ENCODE data around the gene SKIC2.
"Not testable (repeated sequence)": the region's sequence is repeated elsewhere in the genome, so short reads cannot be mapped to it uniquely, and the experiment has no call there.

SKIC2 gene

DNA sequence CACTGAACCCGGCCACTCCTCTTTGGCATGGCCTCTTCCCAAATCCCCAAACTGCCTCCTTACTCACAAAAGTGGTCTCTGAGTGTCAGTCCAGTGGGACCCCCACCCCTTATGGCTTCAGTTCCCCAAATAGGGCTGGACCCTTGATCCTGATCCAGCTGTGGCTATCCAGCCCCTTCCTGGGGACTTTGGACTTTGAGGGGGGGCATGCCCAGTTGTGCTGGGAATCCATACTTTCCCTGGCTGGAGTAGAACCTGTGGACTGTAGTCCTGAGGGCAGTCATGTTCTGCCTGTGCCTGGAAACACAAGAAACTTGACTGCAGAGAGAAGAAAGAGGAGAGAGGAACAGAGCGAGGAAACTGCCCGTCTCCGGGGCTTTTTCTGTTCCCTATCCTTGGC lies 45.4 kb downstream of the SKIC2 start:
- DNase-seq (ENCODE audit: low read depth in 2 of 2), result not testable (repeated sequence)

DNA sequence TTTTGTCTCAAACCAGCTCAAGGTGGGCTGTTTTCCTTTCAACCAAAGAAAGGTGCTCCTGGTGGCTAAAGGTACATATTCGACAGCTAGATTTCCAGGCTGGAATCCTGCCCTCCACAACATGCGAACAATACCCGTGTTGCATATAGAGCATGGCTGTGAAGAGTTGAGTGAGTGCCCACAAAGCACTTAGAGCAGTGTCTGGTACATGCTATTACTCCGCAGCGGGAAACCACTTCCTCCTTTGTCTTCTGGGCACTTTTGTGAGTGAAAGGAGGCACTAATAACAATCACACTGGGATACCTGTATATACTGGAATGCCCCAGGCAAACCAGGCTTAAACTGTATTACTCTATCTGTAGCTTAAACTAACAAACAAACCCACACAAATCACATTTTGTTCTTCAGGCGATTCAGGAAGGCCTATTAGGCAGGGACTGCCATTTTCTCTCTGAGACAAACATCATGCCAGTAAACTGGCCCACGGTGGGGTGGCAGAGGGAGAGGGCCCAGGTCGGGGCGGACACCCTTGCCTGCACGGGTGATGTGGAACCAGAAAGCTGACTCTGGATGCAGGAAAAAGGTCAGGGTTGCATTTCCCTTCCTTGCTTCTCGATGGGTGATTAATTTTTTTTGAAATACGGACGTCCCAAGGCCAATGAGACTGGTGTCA lies 46.0 kb downstream of the SKIC2 start:
- DNase-seq (ENCODE audit: low read depth in 2 of 2), result not testable (repeated sequence)

DNA sequence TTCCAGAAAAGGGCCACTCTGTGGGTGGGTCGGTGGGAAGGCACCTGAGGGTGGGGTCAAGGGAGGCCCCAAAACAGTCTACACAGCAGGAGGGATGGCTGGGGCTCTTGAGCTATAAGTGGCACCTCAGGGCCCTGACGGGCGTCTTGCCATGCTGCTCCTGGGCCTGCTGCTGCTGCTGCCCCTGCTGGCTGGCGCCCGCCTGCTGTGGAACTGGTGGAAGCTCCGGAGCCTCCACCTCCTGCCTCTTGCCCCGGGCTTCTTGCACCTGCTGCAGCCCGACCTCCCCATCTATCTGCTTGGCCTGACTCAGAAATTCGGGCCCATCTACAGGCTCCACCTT lies 46.5 kb downstream of the SKIC2 start:
- DNase-seq (ENCODE audit: low read depth in 2 of 2), result not testable (repeated sequence)

DNA sequence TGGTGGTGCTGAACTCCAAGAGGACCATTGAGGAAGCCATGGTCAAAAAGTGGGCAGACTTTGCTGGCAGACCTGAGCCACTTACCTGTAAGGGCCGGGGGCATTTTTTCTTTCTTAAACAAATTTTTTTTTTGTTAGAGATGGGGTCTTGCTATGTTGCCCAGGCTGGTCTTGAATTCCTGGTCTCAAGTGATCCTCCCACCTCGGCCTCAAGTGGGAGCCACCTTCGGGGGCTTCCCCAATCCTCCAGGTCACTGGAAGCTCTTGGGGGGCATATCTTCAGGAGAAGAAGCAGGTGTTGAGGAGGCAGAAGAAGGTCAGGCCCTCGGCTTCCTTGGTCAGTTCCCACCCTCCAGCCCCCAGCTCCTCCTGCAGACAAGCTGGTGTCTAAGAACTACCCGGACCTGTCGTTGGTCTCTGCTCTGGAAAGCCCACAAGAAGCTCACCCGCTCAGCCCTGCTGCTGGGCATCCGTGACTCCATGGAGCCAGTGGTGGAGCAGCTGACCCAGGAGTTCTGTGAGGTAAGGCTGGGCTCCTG lies 47.1 kb downstream of the SKIC2 start:
- not testable (repeated sequence) for DNase-seq (ENCODE audit: low read depth in 2 of 2)

DNA sequence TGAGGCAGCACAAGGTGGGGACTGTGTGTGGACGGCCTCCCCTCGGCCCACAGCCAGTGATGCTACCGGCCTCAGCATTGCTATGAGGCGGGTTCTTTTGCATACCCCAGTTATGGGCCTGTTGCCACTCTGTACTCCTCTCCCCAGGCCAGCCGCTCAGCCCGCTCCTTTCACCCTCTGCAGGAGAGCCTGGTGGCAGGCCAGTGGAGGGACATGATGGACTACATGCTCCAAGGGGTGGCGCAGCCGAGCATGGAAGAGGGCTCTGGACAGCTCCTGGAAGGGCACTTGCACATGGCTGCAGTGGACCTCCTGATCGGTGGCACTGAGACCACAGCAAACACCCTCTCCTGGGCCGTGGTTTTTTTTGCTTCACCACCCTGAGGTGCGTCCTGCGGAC lies 48.1 kb downstream of the SKIC2 start:
- not testable (repeated sequence) for DNase-seq (ENCODE audit: low read depth in 2 of 2)

DNA sequence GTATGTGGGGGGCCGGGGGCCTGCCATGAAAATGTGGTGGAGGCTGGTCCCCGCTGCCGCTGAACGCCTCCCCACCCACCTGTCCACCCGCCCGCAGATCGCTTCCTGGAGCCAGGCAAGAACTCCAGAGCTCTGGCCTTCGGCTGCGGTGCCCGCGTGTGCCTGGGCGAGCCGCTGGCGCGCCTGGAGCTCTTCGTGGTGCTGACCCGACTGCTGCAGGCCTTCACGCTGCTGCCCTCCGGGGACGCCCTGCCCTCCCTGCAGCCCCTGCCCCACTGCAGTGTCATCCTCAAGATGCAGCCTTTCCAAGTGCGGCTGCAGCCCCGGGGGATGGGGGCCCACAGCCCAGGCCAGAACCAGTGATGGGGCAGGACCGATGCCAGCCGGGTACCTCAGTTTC lies 49.1 kb downstream of the SKIC2 start:
- DNase-seq (ENCODE audit: low read depth in 2 of 2), result not testable (repeated sequence)

DNA sequence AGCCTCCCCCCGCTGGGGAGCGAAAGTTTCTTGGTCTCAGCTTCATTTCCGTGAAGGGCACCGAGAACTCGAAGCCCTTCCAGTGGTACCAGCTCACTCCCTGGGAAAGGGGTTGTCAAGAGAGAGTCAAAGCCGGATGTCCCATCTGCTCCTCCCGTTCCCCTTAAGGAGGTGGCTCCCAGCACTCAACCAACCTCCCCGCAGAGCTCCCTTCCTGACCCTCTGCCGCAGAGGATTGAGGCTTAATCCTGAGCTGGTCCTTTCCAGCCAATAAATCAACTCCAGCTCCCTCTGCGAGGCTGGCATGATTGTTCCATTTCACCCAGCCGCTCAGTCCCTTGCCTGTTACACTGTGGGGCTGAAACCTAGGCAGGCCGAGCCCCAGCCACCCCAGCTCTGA lies 49.6 kb downstream of the SKIC2 start:
- DNase-seq (ENCODE audit: low read depth in 2 of 2), result not testable (repeated sequence)

DNA sequence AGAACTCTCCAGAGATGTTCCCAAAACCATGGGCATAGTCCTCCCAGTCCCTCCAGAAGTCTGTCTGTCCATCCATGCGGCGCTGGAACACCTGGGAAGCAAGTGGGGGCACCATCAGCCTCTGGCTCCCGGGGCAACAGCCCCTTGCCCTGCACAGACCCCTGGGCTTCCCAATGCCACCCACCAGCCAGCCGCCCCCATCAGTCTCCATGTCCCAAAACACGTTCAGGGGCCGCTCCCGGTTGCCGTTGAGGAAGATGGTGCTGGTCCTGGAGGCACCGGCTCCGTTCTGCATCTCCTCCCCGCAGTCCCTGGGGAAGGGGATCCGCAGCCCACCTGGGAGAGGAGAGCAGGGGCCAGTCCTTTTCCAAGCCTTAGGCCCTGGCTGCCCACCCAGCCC lies 50.6 kb downstream of the SKIC2 start:
- DNase-seq (ENCODE audit: low read depth in 2 of 2), result not testable (repeated sequence)

DNA sequence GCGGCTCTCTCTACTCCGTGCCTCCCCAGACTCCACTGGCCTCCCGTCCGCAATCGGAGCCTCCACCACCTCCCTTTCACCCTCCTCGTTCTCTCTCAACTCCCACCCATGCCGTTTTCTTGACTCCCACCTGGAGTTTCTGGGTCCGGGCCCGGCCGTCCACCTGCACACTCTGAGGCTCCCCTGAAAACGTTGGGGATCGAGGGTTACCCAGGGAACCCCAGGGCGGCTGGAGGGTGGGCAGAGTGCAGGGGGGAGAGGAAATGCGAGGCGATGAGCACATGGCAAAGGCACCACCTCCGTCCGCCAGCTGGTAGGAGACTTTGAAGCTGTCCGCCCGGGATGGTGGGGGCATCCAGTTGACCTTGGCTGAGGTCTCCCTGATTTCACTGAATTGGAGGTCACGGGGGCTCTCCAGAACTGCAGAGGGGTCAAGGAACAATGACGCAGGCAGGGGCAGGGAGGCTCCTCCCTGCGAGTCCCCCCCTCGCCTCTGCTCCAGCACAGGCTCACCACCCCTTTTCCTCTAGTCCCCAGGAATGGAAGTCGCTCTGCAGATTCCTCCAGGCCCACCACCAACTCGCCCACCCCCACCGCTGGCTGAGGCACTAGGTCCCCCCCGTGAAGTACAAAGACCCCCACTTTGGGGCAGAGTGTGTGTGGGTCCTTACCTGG lies 52.0 kb downstream of the SKIC2 start:
- DNase-seq (ENCODE audit: low read depth in 2 of 2), result not testable (repeated sequence)

DNA sequence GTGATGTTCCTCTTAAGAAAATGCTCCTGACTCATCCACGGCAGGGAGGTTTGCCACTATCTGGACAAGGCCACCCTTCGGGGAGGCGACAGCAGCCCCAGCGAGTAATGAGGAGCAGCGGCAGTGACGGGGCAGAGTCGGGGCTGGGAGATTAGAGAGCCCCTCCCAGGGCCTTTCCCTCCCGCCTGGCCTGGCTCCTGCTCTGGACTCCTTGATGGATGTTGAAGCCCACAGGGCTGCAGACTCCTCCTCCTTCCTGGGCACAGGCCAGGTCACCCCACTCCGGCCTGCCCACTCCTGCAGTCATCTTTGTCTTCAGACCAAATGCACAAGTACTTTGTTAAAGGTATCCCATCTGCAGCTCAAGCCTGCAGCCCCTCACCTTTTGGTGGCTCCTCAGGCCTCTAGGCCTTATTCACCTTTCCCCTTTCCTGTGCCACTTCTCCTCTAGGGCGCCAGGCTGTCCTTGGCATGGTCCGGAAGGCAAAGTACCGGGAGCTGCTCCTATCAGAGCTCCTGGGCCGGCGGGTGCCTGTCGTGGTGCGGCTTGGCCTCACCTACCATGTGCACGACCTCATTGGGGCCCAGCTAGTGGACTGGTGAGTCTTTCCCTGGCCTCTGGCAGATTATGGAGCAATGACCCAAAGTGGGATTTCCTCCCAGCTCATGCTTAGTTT lies 54.1 kb downstream of the SKIC2 start:
- not testable (repeated sequence) for DNase-seq (ENCODE audit: low read depth in 2 of 2)

DNA sequence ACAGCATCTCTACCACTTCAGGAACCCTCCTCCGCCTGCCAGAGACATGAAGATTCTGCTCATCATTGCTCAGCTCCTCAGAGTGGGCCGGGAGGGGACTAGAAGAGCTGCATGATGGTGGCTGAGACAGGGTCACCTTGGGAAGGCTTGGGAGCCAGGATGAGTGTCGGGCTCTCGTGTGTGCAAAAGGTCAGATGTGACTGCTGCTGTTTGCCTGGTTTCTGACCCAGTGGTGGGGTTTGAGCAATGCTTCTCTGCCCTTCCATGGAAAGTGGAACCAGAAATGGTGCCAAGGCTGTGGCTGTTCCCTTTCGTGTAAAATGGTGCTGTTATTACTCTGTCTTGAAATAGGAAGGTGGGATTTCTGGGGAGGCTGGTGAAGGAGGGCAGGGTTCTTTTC lies 54.8 kb downstream of the SKIC2 start:
- not testable (repeated sequence) for DNase-seq (ENCODE audit: low read depth in 2 of 2)

DNA sequence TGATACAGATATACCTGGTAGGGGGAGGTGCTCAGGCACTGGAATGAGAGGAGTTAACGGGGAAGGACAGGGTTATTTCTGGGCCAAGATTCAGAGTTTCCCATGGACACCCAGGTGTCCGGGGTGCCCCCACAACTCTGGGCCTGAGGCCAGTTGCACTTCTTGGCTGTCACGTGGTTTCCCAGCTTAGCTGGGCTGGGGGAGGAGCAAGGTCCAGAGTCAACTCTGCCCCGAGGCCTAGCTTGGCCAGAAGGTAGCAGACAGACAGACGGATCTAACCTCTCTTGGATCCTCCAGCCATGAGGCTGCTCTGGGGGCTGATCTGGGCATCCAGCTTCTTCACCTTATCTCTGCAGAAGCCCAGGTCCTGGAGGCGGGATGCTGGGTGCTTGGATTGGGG lies 55.6 kb downstream of the SKIC2 start, which contains the start of gene C4B:
C4B (plus strand) TSS at position 249 of the 400 bp plus-strand sequence; CDS start at position 300, 51 bp downstream.
- not testable (repeated sequence) for DNase-seq (ENCODE audit: low read depth in 2 of 2)
